Endodermal cell (in vitro differentiated cells): ENCODE data around the gene TSSK6. TPM values are rescaled to one million over a fixed set of nuclear protein-coding genes. Genes with fewer than 3 reads are reported as not detected.

Source experiments
- DNase-seq: peaks from one replicate; pipeline ENCODE4 v3.0.0-alpha.2; 2017
- H3K27ac ChIP-seq: 2 replicates; pipeline ENCODE4 v1.5.1; 2013; ENCODE audit warnings: mild to moderate bottlenecking, low read depth, low read length, moderate library complexity
- H3K27me3 ChIP-seq: 2 replicates; pipeline ENCODE4 v1.6.1; 2013; ENCODE audit warnings: mild to moderate bottlenecking, low read length, moderate library complexity; ENCODE audit not compliant: insufficient read depth, control insufficient read depth, poor library complexity, severe bottlenecking
- H3K36me3 ChIP-seq: 2 replicates; pipeline ENCODE4 v1.7.0; 2013; ENCODE audit warnings: mild to moderate bottlenecking, low read length, moderate library complexity; ENCODE audit not compliant: control insufficient read depth, insufficient read depth
- H3K4me1 ChIP-seq: one replicate; pipeline ENCODE4 v1.7.0; 2013; ENCODE audit warnings: low read length; ENCODE audit not compliant: control insufficient read depth, insufficient read depth
- H3K4me3 ChIP-seq: 2 replicates; pipeline ENCODE4 v1.5.1; 2013; ENCODE audit warnings: mild to moderate bottlenecking, low read length, moderate library complexity
- H3K9ac ChIP-seq: 2 replicates; pipeline ENCODE4 v1.6.1; 2013; ENCODE audit warnings: mild to moderate bottlenecking, low read length, moderate library complexity; ENCODE audit not compliant: poor library complexity, severe bottlenecking; ENCODE audit errors: extremely low read depth
- H3K9me3 ChIP-seq: 2 replicates; pipeline ENCODE4 v1.6.1; 2013; ENCODE audit warnings: mild to moderate bottlenecking, low read length, moderate library complexity; ENCODE audit not compliant: control insufficient read depth
- H3K27ac Mint-ChIP-seq: 2 replicates; pipeline ENCODE4 v1.8.0; 2020; ENCODE audit warnings: mixed read lengths
- H3K27me3 Mint-ChIP-seq: 2 replicates; pipeline ENCODE4 v1.8.0; 2021; ENCODE audit warnings: mild to moderate bottlenecking, mixed read lengths; ENCODE audit not compliant: insufficient read depth
- H3K36me3 Mint-ChIP-seq: 2 replicates; pipeline ENCODE4 v1.8.0; 2020; ENCODE audit warnings: low read depth, mixed read lengths
- H3K4me1 Mint-ChIP-seq: 2 replicates; pipeline ENCODE4 v1.8.0; 2020; ENCODE audit warnings: mixed read lengths
- H3K4me3 Mint-ChIP-seq: 2 replicates; pipeline ENCODE4 v1.8.0; 2020; ENCODE audit warnings: mild to moderate bottlenecking, moderate library complexity, mixed read lengths
- H3K9me3 Mint-ChIP-seq: 2 replicates; pipeline ENCODE4 v1.8.0; 2020; ENCODE audit warnings: mild to moderate bottlenecking, mixed read lengths
- WGBS, 2 experiments: methylation state at CpG; one replicate each; pipeline versions ENCODE4 v1.1.5 to v1.1.7; 2013; ENCODE audit warnings: missing lambda C conversion rate in 2 of 2, mixed read lengths in 1 of 2; ENCODE audit not compliant: insufficient coverage in 1 of 2, insufficient read length in 1 of 2; 5-methylcytosine and 5-hydroxymethylcytosine counted together
- total RNA-seq, 2 donors: library from RNA; stranded (reverse); fragmentation: NEBNext Ultra II Directional in 1 of 2; extraction: Animal tissue kit (Norgen Biotek cat#: 25700) in 1 of 2; gene quantifications; 2 replicates in 1 of 2; 3 replicates in 1 of 2; pipeline ENCODE4 v1.2.1, GENCODE V29; 2021
- TF ChIP-seq, protein P1 (sequence below): fragments of 200-600 bp; sonication (generic); conservative IDR thresholded peaks from 2 replicates; pipeline ENCODE4 v1.5.0; 2021; ENCODE audit warnings: antibody characterized with exemption, mild to moderate bottlenecking

TSSK6 gene
- total RNA-seq, 2 donors from 2014 or later, result 2.9 to 5.0 TPM

DNA sequence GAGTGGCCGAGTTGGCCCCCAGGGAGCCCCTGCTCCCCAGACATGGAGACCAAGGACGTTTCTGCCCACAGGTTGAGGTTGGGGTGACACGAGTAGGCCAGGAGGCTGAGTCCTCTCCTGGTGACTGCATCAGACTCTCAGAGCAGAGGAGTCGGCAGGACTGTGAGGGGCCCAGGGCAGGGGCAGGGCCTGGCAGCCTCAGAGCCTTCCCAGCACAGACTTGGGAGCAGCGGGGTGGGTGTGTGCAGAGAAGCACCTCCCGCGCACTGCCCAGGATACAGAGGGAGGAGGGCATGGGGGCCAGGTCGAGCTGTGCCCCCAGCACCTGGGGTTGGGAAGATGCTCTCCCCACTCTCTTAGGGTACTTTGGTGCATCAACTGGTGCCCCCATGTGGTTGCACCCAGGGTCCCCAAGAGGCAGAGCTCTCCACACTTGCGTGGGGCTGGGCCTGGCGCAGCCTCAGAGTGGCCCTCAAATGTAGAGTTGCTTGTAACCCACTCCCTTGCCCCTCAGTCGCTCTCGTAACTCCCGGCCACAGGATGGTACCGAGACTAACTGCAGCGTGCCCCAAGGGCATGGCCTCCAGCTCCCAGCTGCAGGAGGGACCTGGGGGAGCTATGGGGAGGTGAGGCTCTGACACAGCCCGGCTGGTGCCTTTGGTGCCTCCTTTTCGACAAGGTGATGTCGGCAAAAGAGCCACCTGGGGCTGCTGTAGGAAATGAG is 15.9 kb downstream of the TSSK6 start:
- peaks cover 84% of the 10 kb centered on the region for H3K36me3 ChIP-seq
- Mint-ChIP-seq H3K4me1 (no peaks in the 10 kb centered on the region), H3K4me3 (no peak overlapping the region), H3K36me3 (peaks cover 77% of the 10 kb centered on the region), H3K9me3 (no peaks in the 10 kb centered on the region), H3K27me3 (no peaks in the 10 kb centered on the region), H3K27ac (peak overlapping the region; percentile 70)
- TF ChIP-seq, protein P1, sequence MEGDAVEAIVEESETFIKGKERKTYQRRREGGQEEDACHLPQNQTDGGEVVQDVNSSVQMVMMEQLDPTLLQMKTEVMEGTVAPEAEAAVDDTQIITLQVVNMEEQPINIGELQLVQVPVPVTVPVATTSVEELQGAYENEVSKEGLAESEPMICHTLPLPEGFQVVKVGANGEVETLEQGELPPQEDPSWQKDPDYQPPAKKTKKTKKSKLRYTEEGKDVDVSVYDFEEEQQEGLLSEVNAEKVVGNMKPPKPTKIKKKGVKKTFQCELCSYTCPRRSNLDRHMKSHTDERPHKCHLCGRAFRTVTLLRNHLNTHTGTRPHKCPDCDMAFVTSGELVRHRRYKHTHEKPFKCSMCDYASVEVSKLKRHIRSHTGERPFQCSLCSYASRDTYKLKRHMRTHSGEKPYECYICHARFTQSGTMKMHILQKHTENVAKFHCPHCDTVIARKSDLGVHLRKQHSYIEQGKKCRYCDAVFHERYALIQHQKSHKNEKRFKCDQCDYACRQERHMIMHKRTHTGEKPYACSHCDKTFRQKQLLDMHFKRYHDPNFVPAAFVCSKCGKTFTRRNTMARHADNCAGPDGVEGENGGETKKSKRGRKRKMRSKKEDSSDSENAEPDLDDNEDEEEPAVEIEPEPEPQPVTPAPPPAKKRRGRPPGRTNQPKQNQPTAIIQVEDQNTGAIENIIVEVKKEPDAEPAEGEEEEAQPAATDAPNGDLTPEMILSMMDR, result no peak
- no peaks in the 10 kb centered on the region for H3K9me3 ChIP-seq
- no peak overlapping the region for H3K4me3 ChIP-seq
- DNase-seq, result no peak
- H3K27ac ChIP-seq, result no peak overlapping the region
- 94 to 98% methylated on average over 15 to 18 of the region's 18 CpGs for WGBS, 2 experiments
- no peaks in the 10 kb centered on the region for H3K27me3 ChIP-seq
- no peak overlapping the region for H3K9ac ChIP-seq
- no peaks in the 10 kb centered on the region for H3K4me1 ChIP-seq

DNA sequence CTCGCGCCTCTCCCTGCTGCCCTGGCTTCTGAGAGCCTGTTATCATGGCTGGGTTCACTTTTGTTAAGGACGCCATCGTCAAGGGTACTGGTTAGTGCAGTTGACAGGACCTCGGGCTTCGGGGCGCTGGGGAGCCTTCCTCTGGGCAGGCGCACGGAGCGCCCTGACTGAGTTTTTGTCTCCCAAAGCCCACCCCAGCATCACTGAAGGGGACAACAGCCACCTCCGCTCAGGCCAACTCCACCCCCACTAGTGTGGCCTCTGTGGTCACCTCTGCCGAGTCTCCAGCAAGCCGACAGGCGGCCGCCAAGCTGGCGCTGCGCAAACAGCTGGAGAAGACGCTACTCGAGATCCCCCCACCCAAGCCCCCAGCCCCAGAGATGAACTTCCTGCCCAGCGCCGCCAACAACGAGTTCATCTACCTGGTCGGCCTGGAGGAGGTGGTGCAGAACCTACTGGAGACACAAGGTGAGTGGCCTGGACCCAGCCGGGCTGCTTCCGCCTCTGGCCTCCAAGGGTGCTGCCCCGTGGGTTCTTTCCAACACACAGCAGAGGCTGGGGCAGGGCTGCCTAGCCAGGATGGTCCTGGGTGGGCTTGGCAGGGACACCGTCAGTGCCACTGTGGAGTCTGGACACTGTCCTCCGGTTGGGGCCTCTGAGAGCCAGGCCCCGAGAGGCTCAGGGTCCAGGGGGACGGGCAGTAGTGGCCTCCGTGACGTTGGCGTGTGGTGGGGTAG is 16.9 kb downstream of the TSSK6 start:
- Mint-ChIP-seq H3K27ac (peak overlapping the region; percentile 70), H3K36me3 (peaks cover 75% of the 10 kb centered on the region), H3K4me1 (no peaks in the 10 kb centered on the region), H3K4me3 (no peak overlapping the region), H3K27me3 (no peaks in the 10 kb centered on the region), H3K9me3 (no peaks in the 10 kb centered on the region)
- peaks cover 81% of the 10 kb centered on the region for H3K36me3 ChIP-seq
- no peak overlapping the region for H3K9ac ChIP-seq
- 95 to 98% methylated on average over 25 to 33 of the region's 33 CpGs for WGBS, 2 experiments
- no peaks in the 10 kb centered on the region for H3K9me3 ChIP-seq
- TF ChIP-seq, protein P1, result no peak
- no peaks in the 10 kb centered on the region for H3K4me1 ChIP-seq
- H3K4me3 ChIP-seq, result no peak overlapping the region
- H3K27me3 ChIP-seq, result no peaks in the 10 kb centered on the region
- DNase-seq, result no peak
- H3K27ac ChIP-seq, result no peak overlapping the region

DNA sequence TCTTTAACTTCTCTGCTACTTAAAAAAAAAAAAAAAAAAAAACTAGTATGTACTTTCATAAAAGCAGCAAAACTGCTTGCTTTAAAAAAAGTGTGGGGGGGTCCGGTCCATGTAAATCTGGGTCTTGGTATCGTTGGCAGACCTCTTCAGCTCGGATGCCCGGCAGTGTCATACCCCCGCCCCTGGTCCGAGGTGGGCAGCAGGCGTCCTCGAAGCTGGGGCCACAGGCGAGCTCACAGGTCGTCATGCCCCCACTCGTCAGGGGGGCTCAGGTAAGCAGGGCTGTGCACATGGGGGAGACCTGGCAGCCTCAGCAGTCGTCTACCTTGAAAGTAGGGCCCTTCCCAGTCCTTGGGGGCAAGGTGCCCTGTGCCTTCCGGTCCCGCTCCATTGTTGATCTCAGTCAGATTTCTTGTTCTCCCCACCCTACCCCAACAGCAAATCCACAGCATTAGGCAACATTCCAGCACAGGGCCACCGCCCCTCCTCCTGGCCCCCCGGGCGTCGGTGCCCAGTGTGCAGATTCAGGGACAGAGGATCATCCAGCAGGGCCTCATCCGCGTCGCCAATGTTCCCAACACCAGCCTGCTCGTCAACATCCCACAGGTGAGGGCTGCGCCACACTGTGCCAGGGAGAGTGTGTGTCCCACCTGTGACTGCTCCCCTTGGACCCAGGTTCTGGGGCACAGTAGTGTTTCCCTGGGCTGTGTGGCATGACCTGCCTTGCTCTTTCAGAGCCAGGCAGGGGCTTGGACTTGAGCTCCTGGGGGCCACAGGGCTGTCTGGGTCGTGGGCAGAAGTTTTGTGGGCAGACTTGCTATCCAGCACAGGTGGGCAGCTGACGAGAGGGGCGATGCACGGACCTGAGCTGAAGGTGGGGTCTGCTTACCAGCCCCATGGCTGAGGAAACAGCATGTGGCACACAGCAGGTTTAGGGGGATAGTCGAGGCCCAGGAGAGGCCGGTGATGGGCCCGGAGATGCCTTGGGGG is 19.4 kb downstream of the TSSK6 start:
- Histone ChIP-seq H3K9ac (no peak overlapping the region), H3K4me3 (no peak overlapping the region), H3K4me1 (no peaks in the 10 kb centered on the region), H3K36me3 (peaks cover 68% of the 10 kb centered on the region), H3K27ac (no peak overlapping the region), H3K27me3 (no peaks in the 10 kb centered on the region), H3K9me3 (no peaks in the 10 kb centered on the region)
- H3K4me1 Mint-ChIP-seq, result no peaks in the 10 kb centered on the region
- peak overlapping the region; percentile 58 for H3K27ac Mint-ChIP-seq
- TF ChIP-seq, protein P1, result no peak
- no peak for DNase-seq
- no peak overlapping the region for H3K4me3 Mint-ChIP-seq
- H3K36me3 Mint-ChIP-seq, result peaks cover 64% of the 10 kb centered on the region
- WGBS, 2 experiments, result 95 to 96% methylated on average over 22 to 30 of the region's 30 CpGs
- H3K27me3 Mint-ChIP-seq, result no peaks in the 10 kb centered on the region
- H3K9me3 Mint-ChIP-seq, result no peaks in the 10 kb centered on the region
